Lower leg skin (tissue), 3 donors: ENCODE data around the gene CMTM5.

Experiments used
- POLR2A ChIP-seq, 2 donors: fragments of 450-650 bp; IDR thresholded peaks; one replicate each; pipeline ENCODE4 v1.6.1; 2016 to 2017; ENCODE audit warnings: antibody characterized with exemption in 2 of 2, mild to moderate bottlenecking in 1 of 2, moderate library complexity in 1 of 2
- TF ChIP-seq, protein P1 (sequence below), 3 donors: fragments of 450-650 bp; IDR thresholded peaks; one replicate each; pipeline ENCODE4 v1.5.1; 2016; ENCODE audit warnings: antibody characterized with exemption in 3 of 3, mild to moderate bottlenecking in 3 of 3, moderate library complexity in 2 of 3

DNA sequence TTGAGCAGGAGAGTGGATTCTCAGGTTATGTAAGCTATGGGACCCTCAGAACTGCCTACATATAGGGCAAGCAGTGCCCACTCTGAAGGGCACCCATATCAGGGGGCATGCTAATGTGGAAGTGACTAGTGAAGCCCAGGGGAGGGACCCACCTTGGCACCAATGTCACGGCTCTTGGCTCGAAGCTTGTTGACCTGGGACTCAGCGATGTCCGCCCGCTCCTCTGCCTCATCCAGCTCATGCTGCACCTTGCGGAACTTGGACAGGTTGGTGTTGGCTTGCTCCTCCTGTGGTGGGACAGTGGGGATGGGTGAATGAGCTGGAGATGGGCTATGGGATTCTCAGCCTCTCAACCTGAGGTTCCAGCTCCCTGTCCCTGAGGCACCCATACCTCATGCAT is 5.4 kb downstream of the CMTM5 start:
- TF ChIP-seq, protein P1, sequence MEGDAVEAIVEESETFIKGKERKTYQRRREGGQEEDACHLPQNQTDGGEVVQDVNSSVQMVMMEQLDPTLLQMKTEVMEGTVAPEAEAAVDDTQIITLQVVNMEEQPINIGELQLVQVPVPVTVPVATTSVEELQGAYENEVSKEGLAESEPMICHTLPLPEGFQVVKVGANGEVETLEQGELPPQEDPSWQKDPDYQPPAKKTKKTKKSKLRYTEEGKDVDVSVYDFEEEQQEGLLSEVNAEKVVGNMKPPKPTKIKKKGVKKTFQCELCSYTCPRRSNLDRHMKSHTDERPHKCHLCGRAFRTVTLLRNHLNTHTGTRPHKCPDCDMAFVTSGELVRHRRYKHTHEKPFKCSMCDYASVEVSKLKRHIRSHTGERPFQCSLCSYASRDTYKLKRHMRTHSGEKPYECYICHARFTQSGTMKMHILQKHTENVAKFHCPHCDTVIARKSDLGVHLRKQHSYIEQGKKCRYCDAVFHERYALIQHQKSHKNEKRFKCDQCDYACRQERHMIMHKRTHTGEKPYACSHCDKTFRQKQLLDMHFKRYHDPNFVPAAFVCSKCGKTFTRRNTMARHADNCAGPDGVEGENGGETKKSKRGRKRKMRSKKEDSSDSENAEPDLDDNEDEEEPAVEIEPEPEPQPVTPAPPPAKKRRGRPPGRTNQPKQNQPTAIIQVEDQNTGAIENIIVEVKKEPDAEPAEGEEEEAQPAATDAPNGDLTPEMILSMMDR (IDR thresholded peaks at IDR 0.05) = no peak
- TF ChIP-seq POLR2A (IDR thresholded peaks at IDR 0.05) = no peak
